HepG2 (cell line): Measurements from ENCODE around the gene BBS5. TPM values are rescaled to one million over a fixed set of nuclear protein-coding genes. Genes with fewer than 3 reads are reported as not detected.

Experiments used
- ATAC-seq: fragments of 200-7000 bp; cut with Tn5 transposase; 3 replicates; pipeline ENCODE4 v1.9.1; 2020; ENCODE audit warnings: mild to moderate bottlenecking, moderate library complexity
- BruUV-seq: library from RNA; stranded (reverse); fragments of 400-500 nt; replicated peaks from 2 replicates; lab custom pipeline; 2021; lab: Mats Ljungman, UMichigan
- CTCF ChIA-PET: fragments of 300-600 bp; formaldehyde crosslinking; extraction: SDS; loops from one replicate; lab custom pipeline; 2021; ENCODE audit warnings: low total read pairs, inconsistent platforms, low intra/inter-chr PET ratio; lab: Yijun Ruan, JAX
- POLR2A ChIA-PET: fragments of 350-600 bp; sonication (Branson Sonifier 250); formaldehyde crosslinking; loops from one replicate; lab custom pipeline; 2020; ENCODE audit warnings: antibody characterized with exemption, inconsistent platforms; lab: Yijun Ruan, JAX
- DNase-seq: peaks from one replicate; pipeline ENCODE4 v3.0.0-alpha.2; 2015; ENCODE audit warnings: low spot score
- FAIRE-seq: peaks from 3 replicates; lab custom pipeline; 2011; peaks lifted over from hg19 to GRCh38; lab: Jason Lieb, UNC
- H2AFZ ChIP-seq: one replicate; pipeline ENCODE4 v1.6.1; 2011; ENCODE audit warnings: low read length, inconsistent platforms
- H3K27ac ChIP-seq: fragments of 300-600 bp; 3 replicates; pipeline ENCODE4 v1.8.0; 2011; ENCODE audit warnings: mixed run types, mild to moderate bottlenecking, mixed read lengths, low read length, inconsistent platforms; ENCODE audit not compliant: insufficient read depth; ENCODE audit errors: extremely low read length
- H3K27me3 ChIP-seq, 2 experiments: fragments of 200-600 bp in 1 of 2; 2 replicates in 1 of 2; 3 replicates in 1 of 2; pipeline versions ENCODE4 v1.6.0 to v1.8.0; 2011; ENCODE audit warnings: low read length in 2 of 2, mild to moderate bottlenecking in 2 of 2, moderate library complexity in 2 of 2, inconsistent platforms in 1 of 2; ENCODE audit not compliant: insufficient read depth in 2 of 2, control insufficient read depth in 1 of 2
- H3K36me3 ChIP-seq, 2 experiments: fragments of 200-600 bp in 1 of 2; replicated peaks in 1 of 2; 2 replicates in 1 of 2; 3 replicates in 1 of 2; pipeline versions ENCODE4 v1.5.1 to v1.8.0; 2011; ENCODE audit warnings: low read length in 2 of 2, inconsistent platforms in 1 of 2; ENCODE audit not compliant: insufficient read depth in 2 of 2, control insufficient read depth in 1 of 2
- H3K4me1 ChIP-seq: 2 replicates; pipeline ENCODE4 v1.5.1; 2012; ENCODE audit warnings: low read length, inconsistent platforms; ENCODE audit not compliant: insufficient read depth
- H3K4me2 ChIP-seq: 2 replicates; pipeline ENCODE4 v1.6.0; 2011; ENCODE audit warnings: low read depth, low read length, inconsistent platforms
- H3K4me3 ChIP-seq, 3 experiments: fragments of 200-600 bp in 1 of 3; sonication (generic), shearing (Covaris generic) in 1 of 3; replicated peaks in 1 of 3; 2 replicates each; pipeline ENCODE4 v1.5.1; 2011 to 2016; ENCODE audit warnings: low read length in 3 of 3, inconsistent platforms in 2 of 3, low read depth in 2 of 3, mild to moderate bottlenecking in 2 of 3, control low read depth in 1 of 3, mixed read lengths in 1 of 3; ENCODE audit not compliant: insufficient read depth in 1 of 3
- H3K79me2 ChIP-seq: one replicate; pipeline ENCODE4 v1.6.1; 2011; ENCODE audit warnings: low read length, inconsistent platforms; ENCODE audit not compliant: insufficient read depth
- H3K9ac ChIP-seq: 2 replicates; pipeline ENCODE4 v1.6.0; 2011; ENCODE audit warnings: mild to moderate bottlenecking, low read depth, low read length, inconsistent platforms; ENCODE audit not compliant: insufficient read depth
- H3K9me3 ChIP-seq: 2 replicates; pipeline ENCODE4 v1.5.1; 2012; ENCODE audit warnings: mild to moderate bottlenecking, low read length
- H4K20me1 ChIP-seq: 2 replicates; pipeline ENCODE4 v1.6.0; 2011; ENCODE audit warnings: inconsistent platforms, mild to moderate bottlenecking, low read length, moderate library complexity; ENCODE audit not compliant: insufficient read depth
- CTCF ChIP-seq: sonication (generic); formaldehyde crosslinking; IDR thresholded peaks from 2 replicates; pipeline ENCODE4 v1.5.0; 2020; ENCODE audit warnings: mild to moderate bottlenecking, missing genetic modification reagents, moderate library complexity
- DPF2 ChIP-seq: sonication (generic); formaldehyde crosslinking; IDR thresholded peaks from 2 replicates; pipeline ENCODE4 v1.4.0; 2020; ENCODE audit warnings: mild to moderate bottlenecking, low read depth, missing genetic modification reagents, borderline replicate concordance
- HIVEP1 ChIP-seq: sonication (generic); formaldehyde crosslinking; IDR thresholded peaks from 2 replicates; pipeline ENCODE4 v1.4.0; 2020; ENCODE audit warnings: mild to moderate bottlenecking, missing genetic modification reagents
- HMG20A ChIP-seq: IDR thresholded peaks from 2 replicates; pipeline ENCODE4 v1.6.1; 2016; ENCODE audit warnings: borderline replicate concordance
- ISL2 ChIP-seq: sonication (generic); formaldehyde crosslinking; IDR thresholded peaks from 2 replicates; pipeline ENCODE4 v1.5.0; 2020; ENCODE audit warnings: missing genetic modification reagents
- KLF12 ChIP-seq: sonication (generic); formaldehyde crosslinking; IDR thresholded peaks from 2 replicates; pipeline ENCODE4 v1.4.0; 2020; ENCODE audit warnings: missing genetic modification reagents, borderline replicate concordance
- MAZ ChIP-seq, 2 experiments: sonication (generic) in 1 of 2; formaldehyde crosslinking in 1 of 2; IDR thresholded peaks; 2 replicates each; pipeline versions ENCODE4 v1.5.0 to v1.6.1; 2012 to 2020; ENCODE audit warnings: low read depth in 2 of 2, mild to moderate bottlenecking in 2 of 2, borderline replicate concordance in 1 of 2, improper control_type of control experiment in 1 of 2, low read length in 1 of 2, missing genetic modification reagents in 1 of 2, moderate library complexity in 1 of 2
- SOX6 ChIP-seq, 2 experiments: fragments of 450-650 bp in 1 of 2; sonication (generic) in 1 of 2; formaldehyde crosslinking in 1 of 2; IDR thresholded peaks; 2 replicates each; pipeline versions ENCODE4 v1.4.0 to v1.6.1; 2017 to 2020; ENCODE audit warnings: antibody characterized with exemption in 1 of 2, mild to moderate bottlenecking in 1 of 2, missing genetic modification reagents in 1 of 2
- SRSF1 ChIP-seq: fragments of 200-400 bp; formaldehyde crosslinking; optimal IDR thresholded peaks from 2 replicates; pipeline ENCODE3; 2017; ENCODE audit warnings: mild to moderate bottlenecking, low read depth, low read length, moderate library complexity
- SUZ12 ChIP-seq: fragments of 150-350 bp; IDR thresholded peaks from 2 replicates; pipeline ENCODE4 v1.6.1; 2014; ENCODE audit warnings: low read depth, low read length
- ZFP91 ChIP-seq: sonication (generic); formaldehyde crosslinking; IDR thresholded peaks from 2 replicates; pipeline ENCODE4 v1.9.0; 2022; ENCODE audit warnings: missing genetic modification reagents, mild to moderate bottlenecking, borderline replicate concordance
- ZMYM2 ChIP-seq: sonication (generic); formaldehyde crosslinking; IDR thresholded peaks from 2 replicates; pipeline ENCODE4 v1.8.0; 2022; ENCODE audit warnings: mild to moderate bottlenecking, missing genetic modification reagents
- ZNF124 ChIP-seq: sonication (generic); formaldehyde crosslinking; IDR thresholded peaks from 2 replicates; pipeline ENCODE4 v1.4.0; 2020; ENCODE audit warnings: missing genetic modification reagents
- ZNF232 ChIP-seq: sonication (generic); formaldehyde crosslinking; IDR thresholded peaks from 2 replicates; pipeline ENCODE4 v1.4.0; 2020; ENCODE audit warnings: missing genetic modification reagents, borderline replicate concordance
- ZNF329 ChIP-seq: sonication (generic); formaldehyde crosslinking; IDR thresholded peaks from 2 replicates; pipeline ENCODE4 v1.9.0; 2021; ENCODE audit warnings: low read depth, mild to moderate bottlenecking, missing genetic modification reagents
- ZNF331 ChIP-seq: sonication (generic); formaldehyde crosslinking; IDR thresholded peaks from 2 replicates; pipeline ENCODE4 v1.4.0; 2020; ENCODE audit warnings: missing genetic modification reagents
- ZNF432 ChIP-seq: sonication (generic); formaldehyde crosslinking; IDR thresholded peaks from 2 replicates; pipeline ENCODE4 v1.5.0; 2020; ENCODE audit warnings: missing genetic modification reagents, mild to moderate bottlenecking, borderline replicate concordance
- ZNF670 ChIP-seq: sonication (generic); formaldehyde crosslinking; IDR thresholded peaks from 2 replicates; pipeline ENCODE4 v1.8.0; 2022; ENCODE audit warnings: mild to moderate bottlenecking, missing genetic modification reagents, borderline replicate concordance
- ZNF747 ChIP-seq: sonication (generic); formaldehyde crosslinking; IDR thresholded peaks from 2 replicates; pipeline ENCODE4 v1.8.1; 2023; ENCODE audit warnings: missing genetic modification reagents, mild to moderate bottlenecking, borderline replicate concordance
- whole genome bisulfite sequencing: methylation state at CpG from one replicate; pipeline ENCODE4 v1.1.6; 2017; ENCODE audit warnings: low lambda C conversion rate; 5-methylcytosine and 5-hydroxymethylcytosine counted together
- in situ Hi-C: cut with HindIII; loops from 2 replicates; pipeline ENCODE4 v1.10.0; 2017; ENCODE audit warnings: low pct_unique_long_range_greater_than_20kb; ENCODE audit not compliant: extremely low pct_ligation_motif_present
- intact Hi-C: fragments of 100-400 bp; cut with micrococcal nuclease; formaldehyde crosslinking; loops from one replicate; pipeline ENCODE4 v1.10.0; 2022; ENCODE audit not compliant: unreplicated experiment
- polyA plus RNA-seq, 8 experiments: library from polyadenylated mRNA; depleted of rRNA in 3 of 8; stranded (reverse) in 7 of 8; unstranded in 1 of 8; fragments of >200 nt; fragmentation: Illumina TruSeq in 4 of 8; extraction: Trizol in 4 of 8; gene quantifications; 2 replicates each; pipeline versions ENCODE4 v1.2.1 to v1.2.3, GENCODE V29; 2011 to 2016; ENCODE audit warnings: low read depth in 4 of 8, missing spikeins in 1 of 8, mixed read lengths in 1 of 8; ENCODE audit not compliant: insufficient read depth in 1 of 8
- total RNA-seq, 5 experiments: library from RNA; depleted of rRNA; stranded (reverse); fragments of >200 nt; fragmentation: Illumina TruSeq; extraction: Trizol; gene quantifications; 2 replicates each; pipeline ENCODE4 v1.2.3, GENCODE V29; 2016; ENCODE audit warnings: low read depth in 1 of 5
- TF ChIP-seq, protein P1 (sequence below): sonication (generic); formaldehyde crosslinking; IDR thresholded peaks from 2 replicates; pipeline ENCODE4 v1.4.0; 2020; ENCODE audit warnings: missing genetic modification reagents

BBS5 gene
- total and polyA plus RNA-seq, 2 of the 13 experiments (the other 11 are each of a cell fraction or from before 2014, with no cell fraction given), result 1.8 to 4.5 TPM

- TF ChIP-seq KLF12 (CRISPR knock-in tag), result no peak
- TF ChIP-seq ZNF747, result no peak
Measured at GRCh38 chr2:169446452-169446851, 32.8 kb upstream of the BBS5 start (continued).

GRCh38 chr2:169448316-169448715 is 31.0 kb upstream of the BBS5 start:
- H3K27me3 ChIP-seq, result peaks cover 0 to 5% of the 10 kb centered on the region in 2 experiments; a peak in 1 of 5 replicates
- no peak overlapping the region for H3K27ac ChIP-seq
- 0% methylated on average over 3 of the region's 3 CpGs for WGBS
- DNase-seq, result no peak
- peaks cover 12% of the 10 kb centered on the region; the same call in 1 of the 2 replicates for H3K4me1 ChIP-seq
- intact Hi-C loops (no loop called here), in situ Hi-C loops (loop anchor here (5.0 kb wide), 1 partner anchor 329 kb away; no protein-coding TSS in a partner anchor)
- POLR2A ChIA-PET, result no interaction called here
- no peak overlapping the region for H3K9ac ChIP-seq
- H3K4me3 ChIP-seq, result no peak overlapping the region
- H2AFZ ChIP-seq, result no peak overlapping the region
- no peaks in the 10 kb centered on the region for H3K79me2 ChIP-seq
- H3K9me3 ChIP-seq, result no peaks in the 10 kb centered on the region
- BruUV-seq, result no TSS peak
- no peak overlapping the region for H3K4me2 ChIP-seq
- FAIRE-seq, result no peak
- H4K20me1 ChIP-seq, result no peaks in the 10 kb centered on the region
- H3K36me3 ChIP-seq, result no peaks in the 10 kb centered on the region
- no peak for ATAC-seq
- CTCF ChIA-PET, result no interaction called here
- TF ChIP-seq ZFP91, result no peak
- TF ChIP-seq ZNF232, result no peak
- TF ChIP-seq MAZ (IDR thresholded peaks at IDR 0.05; ENCODE audit: borderline replicate concordance, low read depth, low read length), result no peak
- no peak for TF ChIP-seq MAZ (CRISPR knock-in tag; IDR thresholded peaks at IDR 0.05; ENCODE audit: low read depth)
- TF ChIP-seq CTCF (CRISPR knock-in tag), result no peak
- TF ChIP-seq ISL2 (CRISPR knock-in tag), result no peak
- TF ChIP-seq ZNF670 (CRISPR knock-in tag), result no peak
- TF ChIP-seq ZNF124, result no peak
- no peak for TF ChIP-seq SOX6 (IDR thresholded peaks at IDR 0.05)
- TF ChIP-seq SOX6 (CRISPR knock-in tag; IDR thresholded peaks at IDR 0.05), result no peak
- no peak for TF ChIP-seq DPF2 (CRISPR knock-in tag)
- no peak for TF ChIP-seq SUZ12
- TF ChIP-seq HIVEP1, result no peak
- TF ChIP-seq ZNF331 (CRISPR knock-in tag), result no peak
- no peak for TF ChIP-seq ZNF329 (CRISPR knock-in tag)
- no peak for TF ChIP-seq ZNF432 (CRISPR knock-in tag)
- TF ChIP-seq, protein P1, sequence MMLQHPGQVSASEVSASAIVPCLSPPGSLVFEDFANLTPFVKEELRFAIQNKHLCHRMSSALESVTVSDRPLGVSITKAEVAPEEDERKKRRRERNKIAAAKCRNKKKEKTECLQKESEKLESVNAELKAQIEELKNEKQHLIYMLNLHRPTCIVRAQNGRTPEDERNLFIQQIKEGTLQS (CRISPR knock-in tag), result no peak
- no peak for TF ChIP-seq HMG20A (CRISPR knock-in tag)
- no peak for TF ChIP-seq SRSF1
- no peak for TF ChIP-seq ZMYM2 (CRISPR knock-in tag)
